H1 (cell line): Measurements from ENCODE around the gene CHRNA4. TPM values are rescaled to one million over a fixed set of nuclear protein-coding genes. Genes with fewer than 3 reads are reported as not detected.

Experiments
- BRCA1 ChIP-seq: IDR thresholded peaks from 2 replicates; pipeline ENCODE4 v1.6.1; 2012; ENCODE audit warnings: low read depth, low read length, improper control_type of control experiment
- CBX5 ChIP-seq: fragments of 300-800, 300-1000 bp; sonication (generic); IDR thresholded peaks from 2 replicates; pipeline ENCODE4 v1.7.1; 2016; ENCODE audit warnings: antibody characterized with exemption, low read length, low read depth
- CREB1 ChIP-seq: IDR thresholded peaks from 2 replicates; pipeline ENCODE4 v1.6.1; 2012; ENCODE audit warnings: inconsistent platforms
- EGR1 ChIP-seq: IDR thresholded peaks from 2 replicates; pipeline ENCODE4 v1.6.1; 2011; ENCODE audit warnings: low read depth, low read length, borderline replicate concordance
- FOSL1 ChIP-seq: IDR thresholded peaks from 2 replicates; pipeline ENCODE4 v1.6.1; 2011; ENCODE audit warnings: mild to moderate bottlenecking, low read depth, low read length, moderate library complexity; ENCODE audit not compliant: insufficient read depth
- KDM1A ChIP-seq: fragments of 200-600, 300-600 bp; sonication (generic); IDR thresholded peaks from 2 replicates; pipeline ENCODE4 v1.7.1; 2016; ENCODE audit warnings: mild to moderate bottlenecking, low read length, borderline replicate concordance
- KDM4A ChIP-seq: IDR thresholded peaks from one replicate; pipeline ENCODE4 v1.7.1; 2012; ENCODE audit warnings: low read depth, mild to moderate bottlenecking, moderate library complexity, low read length, inconsistent platforms; ENCODE audit not compliant: severe bottlenecking
- POLR2A ChIP-seq, 2 experiments: IDR thresholded peaks; 1 replicate in 1 of 2; 2 replicates in 1 of 2; pipeline ENCODE4 v1.6.1; 2011; ENCODE audit warnings: low read depth in 2 of 2, low read length in 2 of 2, mild to moderate bottlenecking in 2 of 2; ENCODE audit errors: control extremely low read depth in 1 of 2
- RXRA ChIP-seq: IDR thresholded peaks from 2 replicates; pipeline ENCODE4 v1.6.1; 2011; ENCODE audit warnings: low read depth, mild to moderate bottlenecking, low read length, moderate library complexity; ENCODE audit not compliant: insufficient read depth
- polyA plus RNA-seq, 7 experiments: library from polyadenylated mRNA; depleted of rRNA in 3 of 7; stranded (reverse) in 5 of 7; unstranded in 2 of 7; fragments of >200 nt in 5 of 7; fragments of 200-250 nt in 2 of 7; gene quantifications; 1 replicate in 5 of 7; 2 replicates in 1 of 7; 4 replicates in 1 of 7; pipeline versions ENCODE4 v1.2.1 to v1.2.3, GENCODE V29; 2011 to 2013; ENCODE audit warnings: missing spikeins in 2 of 7, mixed read lengths in 2 of 7
- total RNA-seq: library from RNA; stranded (reverse); fragmentation: NEBNext Ultra II Directional; extraction: Animal tissue kit (Norgen Biotek cat#: 25700); gene quantifications from 2 replicates; pipeline ENCODE4 v1.2.1, GENCODE V29; 2021
- TF ChIP-seq, protein P1 (sequence below): fragments of 300-600 bp; sonication (generic); IDR thresholded peaks from 2 replicates; pipeline ENCODE4 v1.7.1; 2012; ENCODE audit warnings: low read length, moderate library complexity, mild to moderate bottlenecking, inconsistent platforms; ENCODE audit not compliant: insufficient replicate concordance
- TF ChIP-seq, protein P2 (sequence below): IDR thresholded peaks from 2 replicates; pipeline ENCODE4 v1.6.1; 2011; ENCODE audit warnings: low read length, improper control_type of control experiment

Gene CHRNA4
- total and polyA plus RNA-seq, 2 of the 8 experiments (the other 6 are each of a cell fraction or from before 2014, with no cell fraction given): 4.3 to 5.7 TPM

DNA sequence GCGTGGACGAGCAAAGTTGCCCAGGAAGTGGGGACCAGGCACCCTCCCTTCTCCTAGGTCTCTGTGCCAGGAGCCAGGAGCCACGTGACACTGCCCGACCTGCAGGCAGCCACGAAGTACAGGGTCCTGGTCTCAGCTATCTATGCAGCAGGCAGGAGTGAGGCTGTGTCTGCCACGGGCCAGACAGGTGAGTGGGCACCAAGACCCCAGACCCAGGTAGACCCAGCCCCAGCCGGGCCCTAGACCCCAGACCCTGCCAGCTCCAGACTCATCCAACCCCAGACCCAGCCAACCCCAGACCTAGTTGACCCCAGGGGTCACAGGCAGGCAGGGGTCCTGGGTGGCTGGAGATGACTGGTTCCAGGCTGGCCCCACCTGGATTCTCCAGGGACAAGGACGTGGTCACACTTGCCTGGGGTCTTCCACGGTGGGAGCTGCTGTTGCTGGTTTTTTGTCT lies 47.1 kb downstream of the CHRNA4 start (continued):
- TF ChIP-seq, protein P1, sequence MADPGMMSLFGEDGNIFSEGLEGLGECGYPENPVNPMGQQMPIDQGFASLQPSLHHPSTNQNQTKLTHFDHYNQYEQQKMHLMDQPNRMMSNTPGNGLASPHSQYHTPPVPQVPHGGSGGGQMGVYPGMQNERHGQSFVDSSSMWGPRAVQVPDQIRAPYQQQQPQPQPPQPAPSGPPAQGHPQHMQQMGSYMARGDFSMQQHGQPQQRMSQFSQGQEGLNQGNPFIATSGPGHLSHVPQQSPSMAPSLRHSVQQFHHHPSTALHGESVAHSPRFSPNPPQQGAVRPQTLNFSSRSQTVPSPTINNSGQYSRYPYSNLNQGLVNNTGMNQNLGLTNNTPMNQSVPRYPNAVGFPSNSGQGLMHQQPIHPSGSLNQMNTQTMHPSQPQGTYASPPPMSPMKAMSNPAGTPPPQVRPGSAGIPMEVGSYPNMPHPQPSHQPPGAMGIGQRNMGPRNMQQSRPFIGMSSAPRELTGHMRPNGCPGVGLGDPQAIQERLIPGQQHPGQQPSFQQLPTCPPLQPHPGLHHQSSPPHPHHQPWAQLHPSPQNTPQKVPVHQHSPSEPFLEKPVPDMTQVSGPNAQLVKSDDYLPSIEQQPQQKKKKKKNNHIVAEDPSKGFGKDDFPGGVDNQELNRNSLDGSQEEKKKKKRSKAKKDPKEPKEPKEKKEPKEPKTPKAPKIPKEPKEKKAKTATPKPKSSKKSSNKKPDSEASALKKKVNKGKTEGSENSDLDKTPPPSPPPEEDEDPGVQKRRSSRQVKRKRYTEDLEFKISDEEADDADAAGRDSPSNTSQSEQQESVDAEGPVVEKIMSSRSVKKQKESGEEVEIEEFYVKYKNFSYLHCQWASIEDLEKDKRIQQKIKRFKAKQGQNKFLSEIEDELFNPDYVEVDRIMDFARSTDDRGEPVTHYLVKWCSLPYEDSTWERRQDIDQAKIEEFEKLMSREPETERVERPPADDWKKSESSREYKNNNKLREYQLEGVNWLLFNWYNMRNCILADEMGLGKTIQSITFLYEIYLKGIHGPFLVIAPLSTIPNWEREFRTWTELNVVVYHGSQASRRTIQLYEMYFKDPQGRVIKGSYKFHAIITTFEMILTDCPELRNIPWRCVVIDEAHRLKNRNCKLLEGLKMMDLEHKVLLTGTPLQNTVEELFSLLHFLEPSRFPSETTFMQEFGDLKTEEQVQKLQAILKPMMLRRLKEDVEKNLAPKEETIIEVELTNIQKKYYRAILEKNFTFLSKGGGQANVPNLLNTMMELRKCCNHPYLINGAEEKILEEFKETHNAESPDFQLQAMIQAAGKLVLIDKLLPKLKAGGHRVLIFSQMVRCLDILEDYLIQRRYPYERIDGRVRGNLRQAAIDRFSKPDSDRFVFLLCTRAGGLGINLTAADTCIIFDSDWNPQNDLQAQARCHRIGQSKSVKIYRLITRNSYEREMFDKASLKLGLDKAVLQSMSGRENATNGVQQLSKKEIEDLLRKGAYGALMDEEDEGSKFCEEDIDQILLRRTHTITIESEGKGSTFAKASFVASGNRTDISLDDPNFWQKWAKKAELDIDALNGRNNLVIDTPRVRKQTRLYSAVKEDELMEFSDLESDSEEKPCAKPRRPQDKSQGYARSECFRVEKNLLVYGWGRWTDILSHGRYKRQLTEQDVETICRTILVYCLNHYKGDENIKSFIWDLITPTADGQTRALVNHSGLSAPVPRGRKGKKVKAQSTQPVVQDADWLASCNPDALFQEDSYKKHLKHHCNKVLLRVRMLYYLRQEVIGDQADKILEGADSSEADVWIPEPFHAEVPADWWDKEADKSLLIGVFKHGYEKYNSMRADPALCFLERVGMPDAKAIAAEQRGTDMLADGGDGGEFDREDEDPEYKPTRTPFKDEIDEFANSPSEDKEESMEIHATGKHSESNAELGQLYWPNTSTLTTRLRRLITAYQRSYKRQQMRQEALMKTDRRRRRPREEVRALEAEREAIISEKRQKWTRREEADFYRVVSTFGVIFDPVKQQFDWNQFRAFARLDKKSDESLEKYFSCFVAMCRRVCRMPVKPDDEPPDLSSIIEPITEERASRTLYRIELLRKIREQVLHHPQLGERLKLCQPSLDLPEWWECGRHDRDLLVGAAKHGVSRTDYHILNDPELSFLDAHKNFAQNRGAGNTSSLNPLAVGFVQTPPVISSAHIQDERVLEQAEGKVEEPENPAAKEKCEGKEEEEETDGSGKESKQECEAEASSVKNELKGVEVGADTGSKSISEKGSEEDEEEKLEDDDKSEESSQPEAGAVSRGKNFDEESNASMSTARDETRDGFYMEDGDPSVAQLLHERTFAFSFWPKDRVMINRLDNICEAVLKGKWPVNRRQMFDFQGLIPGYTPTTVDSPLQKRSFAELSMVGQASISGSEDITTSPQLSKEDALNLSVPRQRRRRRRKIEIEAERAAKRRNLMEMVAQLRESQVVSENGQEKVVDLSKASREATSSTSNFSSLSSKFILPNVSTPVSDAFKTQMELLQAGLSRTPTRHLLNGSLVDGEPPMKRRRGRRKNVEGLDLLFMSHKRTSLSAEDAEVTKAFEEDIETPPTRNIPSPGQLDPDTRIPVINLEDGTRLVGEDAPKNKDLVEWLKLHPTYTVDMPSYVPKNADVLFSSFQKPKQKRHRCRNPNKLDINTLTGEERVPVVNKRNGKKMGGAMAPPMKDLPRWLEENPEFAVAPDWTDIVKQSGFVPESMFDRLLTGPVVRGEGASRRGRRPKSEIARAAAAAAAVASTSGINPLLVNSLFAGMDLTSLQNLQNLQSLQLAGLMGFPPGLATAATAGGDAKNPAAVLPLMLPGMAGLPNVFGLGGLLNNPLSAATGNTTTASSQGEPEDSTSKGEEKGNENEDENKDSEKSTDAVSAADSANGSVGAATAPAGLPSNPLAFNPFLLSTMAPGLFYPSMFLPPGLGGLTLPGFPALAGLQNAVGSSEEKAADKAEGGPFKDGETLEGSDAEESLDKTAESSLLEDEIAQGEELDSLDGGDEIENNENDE: no peak
- TF ChIP-seq FOSL1 (no peak), KDM4A (no peak), POLR2A (IDR thresholded peaks at IDR 0.05; ENCODE audit: control extremely low read depth in 1 of 2, low read depth in 2 of 2, low read length in 2 of 2) (no peak), CREB1 (no peak), CBX5 (no peak), KDM1A (no peak), EGR1 (no peak), RXRA (no peak), BRCA1 (no peak)
- TF ChIP-seq, protein P2, sequence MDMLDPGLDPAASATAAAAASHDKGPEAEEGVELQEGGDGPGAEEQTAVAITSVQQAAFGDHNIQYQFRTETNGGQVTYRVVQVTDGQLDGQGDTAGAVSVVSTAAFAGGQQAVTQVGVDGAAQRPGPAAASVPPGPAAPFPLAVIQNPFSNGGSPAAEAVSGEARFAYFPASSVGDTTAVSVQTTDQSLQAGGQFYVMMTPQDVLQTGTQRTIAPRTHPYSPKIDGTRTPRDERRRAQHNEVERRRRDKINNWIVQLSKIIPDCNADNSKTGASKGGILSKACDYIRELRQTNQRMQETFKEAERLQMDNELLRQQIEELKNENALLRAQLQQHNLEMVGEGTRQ: no peak
